Hair follicle dermal papilla cell (primary cell): ENCODE data around the gene QRICH2. TPM values are rescaled to one million over a fixed set of nuclear protein-coding genes. Genes with fewer than 3 reads are reported as not detected.

Experiments
- small RNA-seq: library from RNA; depleted of rRNA; stranded (forward); fragments of <200 nt; gene quantifications from one replicate; pipeline ENCODE3, GENCODE V24; 2012
- total RNA-seq: library from RNA; depleted of rRNA; stranded (reverse); fragments of >200 nt; gene quantifications from 2 replicates; pipeline ENCODE4 v1.2.3, GENCODE V29; 2012

QRICH2 gene
- 1.8 and 3.9 TPM in 2 replicates for total RNA-seq

DNA sequence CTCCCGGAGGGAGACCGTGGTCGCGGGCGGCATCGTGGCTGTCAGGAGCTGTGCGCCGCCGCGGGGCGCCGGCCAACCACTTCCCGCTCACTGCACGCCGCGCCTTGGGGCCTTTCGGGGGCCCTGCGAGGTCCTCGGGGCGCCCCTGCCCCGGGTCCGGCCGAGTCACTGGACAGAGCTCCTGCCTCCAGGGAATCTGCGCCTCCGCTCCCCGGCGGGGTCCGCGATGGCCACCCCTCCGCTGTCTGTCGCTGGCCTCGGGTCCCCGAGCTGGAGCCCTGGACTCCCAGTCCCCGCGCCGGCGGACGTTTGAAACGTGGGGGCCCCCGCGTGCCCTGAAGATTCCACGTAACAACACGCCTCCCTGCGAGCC, at the start of gene QRICH2:
QRICH2 (minus strand) TSS at position 311 of the 373 bp plus-strand sequence; CDS start at position 33, 278 bp downstream.

GRCh38 chr17:76353599-76354316, 45.7 kb upstream of the QRICH2 start, which contains the start of gene PRPSAP1:
PRPSAP1 (minus strand) TSS chr17:76353916; CDS start chr17:76353703, 213 bp downstream.

DNA sequence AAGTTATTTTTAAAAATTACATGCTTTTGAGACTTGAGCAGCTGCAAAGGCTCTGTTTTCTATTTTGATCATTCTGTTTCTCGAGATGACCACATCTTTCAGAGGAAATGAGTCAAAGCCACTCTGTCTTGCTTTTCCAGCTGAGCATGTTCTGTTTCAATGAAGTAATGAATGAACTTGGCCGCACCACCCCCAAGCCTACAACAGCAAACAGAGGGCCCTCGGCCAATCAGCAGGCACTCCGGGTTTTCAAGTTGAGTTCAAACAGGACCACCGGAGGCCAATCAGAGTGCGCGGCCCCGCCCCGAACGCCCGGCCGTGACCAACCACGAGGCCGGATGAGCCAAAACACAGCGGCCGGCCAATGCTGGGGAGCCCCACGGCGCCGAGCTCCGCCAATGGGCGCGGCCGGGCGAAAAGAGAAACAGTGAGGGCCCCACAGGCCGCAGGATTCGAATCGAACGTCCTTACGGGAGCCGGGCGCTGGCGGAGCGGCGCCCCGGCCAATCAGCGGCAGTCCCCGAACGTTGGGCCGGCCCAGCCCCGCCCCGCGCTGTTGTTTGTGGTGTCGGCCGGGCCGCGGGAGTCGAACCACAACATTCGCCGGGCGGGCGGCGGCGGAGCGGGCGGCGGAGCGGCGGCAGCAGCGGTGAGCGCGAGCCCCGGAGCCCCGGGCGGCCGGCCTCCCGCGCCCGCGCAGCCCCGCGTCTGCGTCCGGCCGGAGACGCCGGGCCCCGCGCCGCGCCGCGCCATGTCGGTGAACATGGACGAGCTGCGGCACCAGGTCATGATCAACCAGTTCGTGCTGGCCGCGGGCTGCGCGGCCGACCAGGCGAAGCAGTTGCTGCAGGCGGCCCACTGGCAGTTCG, 43.1 kb downstream of the QRICH2 start, which contains the start of gene UBALD2:
UBALD2 (plus strand) TSS at position 594 of the 869 bp plus-strand sequence; CDS start at position 752, 158 bp downstream.

DNA sequence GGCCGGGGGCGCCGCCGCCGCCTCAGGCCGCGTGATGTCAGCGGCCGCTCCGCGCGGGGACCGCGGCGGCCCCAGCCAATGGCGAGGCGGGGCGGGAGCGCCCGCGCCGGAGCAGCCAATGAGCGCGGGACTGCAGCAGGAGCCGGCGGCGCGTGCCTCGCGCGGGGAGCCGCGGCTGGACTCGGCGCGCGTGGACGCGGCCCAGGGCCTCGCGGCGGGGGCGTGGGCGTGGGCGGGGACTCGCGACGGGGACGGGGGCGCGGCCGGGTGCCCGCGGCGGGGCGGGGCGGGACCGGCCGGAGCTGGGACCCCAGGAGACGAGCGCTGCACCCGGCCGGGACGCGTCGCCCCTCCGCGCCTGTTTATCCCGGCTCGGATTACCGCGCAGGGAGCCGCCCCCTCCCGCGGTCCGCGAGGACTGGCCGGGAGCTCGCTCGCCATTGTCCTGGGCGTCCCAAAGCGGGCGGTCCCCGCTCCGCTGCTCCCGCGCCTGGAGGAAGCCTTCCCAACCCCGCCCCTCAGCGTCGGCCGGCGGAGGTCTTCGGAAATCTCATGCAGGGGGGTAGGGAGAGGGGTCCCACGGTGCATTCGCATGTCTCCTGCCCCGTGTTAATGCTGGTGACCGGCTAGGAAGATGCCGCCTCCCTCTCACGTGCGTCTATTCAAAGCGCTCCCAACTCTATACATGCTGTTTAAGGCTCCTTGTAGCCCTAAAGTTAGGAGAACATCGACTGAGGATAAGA, 67.4 kb downstream of the QRICH2 start, which contains the start of gene RNF157:
RNF157 (minus strand) TSS at position 33 of the 743 bp plus-strand sequence. CDS start 253 bp downstream, outside the sequence.

Small RNA genes within 50 kb of the gene (small RNA-seq; reads per million reads assigned to genes)
- gene RF00019 (not detected), gene RNU6-24P (not detected)

Other genes starting within 250 kb of the QRICH2 start
- 29.2 and 31.0 TPM in 2 replicates for gene SRP68, start 235.8 kb downstream of the QRICH2 start, total RNA-seq
- gene GALR2, start 233.5 kb downstream of the QRICH2 start, total RNA-seq, result not detected in 2 replicates
- not detected in 2 replicates for gene ZACN, start 229.1 kb downstream of the QRICH2 start, total RNA-seq
- gene EXOC7, start 204.5 kb downstream of the QRICH2 start, total RNA-seq, result 127 and 129 TPM in 2 replicates
- not detected in 2 replicates for gene FOXJ1, start 167.0 kb downstream of the QRICH2 start, total RNA-seq
- gene RNF157, start 67.8 kb downstream of the QRICH2 start, total RNA-seq, result 6.4 and 8.0 TPM in 2 replicates
- gene UBALD2, start 42.9 kb downstream of the QRICH2 start, total RNA-seq, result 3.4 and 4.7 TPM in 2 replicates
- gene PRPSAP1, start 45.6 kb upstream of the QRICH2 start, total RNA-seq, result 25.6 and 39.4 TPM in 2 replicates
- 50.1 and 56.1 TPM in 2 replicates for gene SPHK1, start 76.3 kb upstream of the QRICH2 start, total RNA-seq
- gene UBE2O, start 144.9 kb upstream of the QRICH2 start, total RNA-seq, result 25.3 and 27.1 TPM in 2 replicates
- gene AANAT, start 159.3 kb upstream of the QRICH2 start, total RNA-seq, result not detected in 2 replicates
- 8.4 and 10.3 TPM in 2 replicates for gene RHBDF2, start 193.1 kb upstream of the QRICH2 start, total RNA-seq
- gene CYGB, start 229.4 kb upstream of the QRICH2 start, total RNA-seq, result 10.0 and 15.6 TPM in 2 replicates
- gene PRCD, start 231.8 kb upstream of the QRICH2 start, total RNA-seq, result 1.1 and 1.3 TPM in 2 replicates